Measurements from ENCODE around the gene PDZRN3. TPM values are rescaled to one million over a fixed set of nuclear protein-coding genes. Genes with fewer than 3 reads are reported as not detected.

PDZRN3 gene
- polyA plus RNA-seq, 12 donors: 71.1 to 111 (median 87.2) TPM; not detected in 1

- no peak for DNase-seq
Observed at GRCh38 chr3:73342077-73342476, 282.7 kb downstream of the PDZRN3 start.

GRCh38 chr3:73341272-73341935 lies 283.3 kb downstream of the PDZRN3 start:
- DNase-seq: no peak

GRCh38 chr3:73332558-73332957 lies 292.2 kb downstream of the PDZRN3 start:
- no peak for DNase-seq

Data from muscle of arm (tissue), 12 donors.